GM10266 (cell line): ENCODE measurements around the gene AGBL1.
"Not testable (repeated sequence)": the region's sequence is repeated elsewhere in the genome, so short reads cannot be mapped to it uniquely, and the experiment has no call there.

Experiments
- DNase-seq: peaks from one replicate; pipeline ENCODE4 v3.0.0; 2012; ENCODE audit errors: extremely low spot score
- CTCF ChIP-seq: IDR thresholded peaks from 2 replicates; pipeline ENCODE4 v1.5.1; 2012; ENCODE audit warnings: mild to moderate bottlenecking, low read depth; ENCODE audit not compliant: control insufficient read depth, insufficient read depth; ENCODE audit errors: missing control alignments

Gene AGBL1

GRCh38 chr15:86872782-86873181, 793.1 kb downstream of the AGBL1 start:
- TF ChIP-seq CTCF, result no peak
- no peak for DNase-seq

DNA sequence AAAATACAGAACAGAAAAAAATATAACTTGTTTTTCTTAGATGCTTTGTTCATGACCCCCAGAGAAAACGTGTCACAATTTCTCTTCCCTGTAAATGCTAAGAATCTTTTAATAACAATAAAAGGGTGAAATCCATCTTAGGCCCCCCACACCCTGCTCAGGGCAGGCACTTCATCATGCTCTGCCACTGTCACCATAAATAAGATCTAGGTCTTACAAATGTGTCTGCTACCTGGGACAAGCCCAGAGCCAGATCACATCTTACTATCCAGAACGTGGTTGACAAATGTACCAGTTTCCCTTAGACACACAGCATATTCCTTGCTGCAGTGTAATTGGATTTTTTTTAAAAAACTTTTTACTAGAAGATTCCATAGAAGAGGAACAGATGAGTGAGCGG, 795.4 kb downstream of the AGBL1 start:
- no peak for DNase-seq
- no peak for TF ChIP-seq CTCF

DNA sequence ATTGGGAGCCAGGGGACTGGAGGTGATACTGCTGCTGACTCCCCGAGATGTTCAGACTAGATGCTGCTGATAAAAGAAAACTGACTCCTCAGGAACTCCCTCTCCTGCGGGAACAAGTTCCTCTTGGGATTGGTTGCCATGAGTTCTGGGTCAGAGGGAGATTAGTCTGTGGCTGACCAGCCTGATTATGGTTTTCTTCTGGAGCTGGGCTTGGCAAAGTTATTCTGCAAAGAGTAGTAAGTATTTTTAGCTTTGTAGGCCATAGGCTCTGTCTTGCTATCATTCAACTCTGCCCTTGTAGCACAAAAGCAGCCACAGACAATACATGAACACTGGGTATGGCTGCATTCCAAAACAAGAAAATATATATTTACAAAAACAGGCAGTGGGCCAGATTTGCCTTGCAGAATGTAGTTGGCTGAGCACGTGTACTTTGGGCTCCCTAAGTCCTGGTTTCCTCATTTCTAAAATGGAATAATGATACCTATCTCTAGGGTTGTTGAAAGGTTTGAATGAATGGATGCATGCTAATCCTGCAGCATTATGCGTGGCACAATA, 796.8 kb downstream of the AGBL1 start:
- TF ChIP-seq CTCF, result no peak
- no peak for DNase-seq

DNA sequence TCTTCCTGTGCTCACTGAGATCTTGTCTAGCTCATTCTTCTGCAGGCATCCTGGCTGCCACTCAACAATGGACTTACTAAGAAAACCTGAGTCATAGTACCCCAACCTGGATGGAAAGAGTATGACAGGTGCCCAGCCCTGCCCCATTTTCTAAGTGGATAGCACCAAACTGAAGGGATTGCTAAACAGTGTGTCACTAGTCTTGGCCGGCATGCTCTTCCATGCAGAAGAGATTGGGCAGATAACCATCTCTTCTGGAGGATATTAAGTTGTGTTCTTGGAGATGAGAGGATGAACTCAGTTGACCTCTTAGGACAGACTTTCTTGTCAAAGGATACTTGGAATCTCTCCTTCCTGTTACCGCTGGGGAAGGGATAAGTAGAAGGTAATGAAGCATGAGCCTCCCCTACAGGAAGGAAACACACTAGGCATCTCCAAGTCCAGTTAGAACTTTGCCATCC, 797.5 kb downstream of the AGBL1 start:
- TF ChIP-seq CTCF, result no peak
- DNase-seq, result no peak

GRCh38 chr15:86878844-86879243, 799.2 kb downstream of the AGBL1 start:
- not testable (repeated sequence) for DNase-seq

- TF ChIP-seq CTCF, result no peak
- DNase-seq, result no peak
These were observed 799.9 kb downstream of the AGBL1 start for GRCh38 chr15:86879250-86880229.

GRCh38 chr15:86885616-86886015, 805.9 kb downstream of the AGBL1 start:
- no peak for DNase-seq
- no peak for TF ChIP-seq CTCF
